Epithelial cell of esophagus (primary cell): ENCODE data around the gene ATF1.

Experiments used
- DNase-seq: peaks from one replicate; pipeline ENCODE4 v3.0.0; 2010; ENCODE audit warnings: low read depth
- H3K4me3 ChIP-seq: 2 replicates; pipeline ENCODE4 v1.5.1; 2011; ENCODE audit warnings: mild to moderate bottlenecking, low read length, control low read depth
- CTCF ChIP-seq: IDR thresholded peaks from 2 replicates; pipeline ENCODE4 v1.5.1; 2011; ENCODE audit warnings: low read depth, mild to moderate bottlenecking, low read length, control low read depth, inconsistent platforms; ENCODE audit not compliant: insufficient read depth; ENCODE audit errors: missing control alignments

Gene ATF1

GRCh38 chr12:50727466-50727865 lies 36.4 kb upstream of the ATF1 start:
- TF ChIP-seq CTCF = no peak
- peak; percentile 79 for DNase-seq
- H3K4me3 ChIP-seq = no peak overlapping the region

GRCh38 chr12:50728417-50728816 lies 35.5 kb upstream of the ATF1 start:
- H3K4me3 ChIP-seq = no peak overlapping the region
- no peak for DNase-seq
- TF ChIP-seq CTCF = no peak

- no peak for TF ChIP-seq CTCF
- DNase-seq = no peak
- H3K4me3 ChIP-seq = no peak overlapping the region
Measured at GRCh38 chr12:50728841-50729240, 35.1 kb upstream of the ATF1 start.

GRCh38 chr12:50732591-50732990 lies 31.3 kb upstream of the ATF1 start:
- TF ChIP-seq CTCF = no peak
- no peak overlapping the region for H3K4me3 ChIP-seq
- peak; percentile 97 for DNase-seq

- DNase-seq = no peak
- H3K4me3 ChIP-seq = no peak overlapping the region
- TF ChIP-seq CTCF = no peak
Measured at GRCh38 chr12:50733706-50734105, 30.2 kb upstream of the ATF1 start.

- TF ChIP-seq CTCF = peak; percentile 55
- no peak overlapping the region for H3K4me3 ChIP-seq
- DNase-seq = no peak
Measured at GRCh38 chr12:50734409-50735263, 29.3 kb upstream of the ATF1 start.

GRCh38 chr12:50739611-50740010 lies 24.3 kb upstream of the ATF1 start:
- peak; percentile 57 for DNase-seq
- H3K4me3 ChIP-seq = no peak overlapping the region
- no peak for TF ChIP-seq CTCF
